Lung (tissue), 12 donors: ENCODE measurements around the gene RPRD2. TPM values are rescaled to one million over a fixed set of nuclear protein-coding genes. Genes with fewer than 3 reads are reported as not detected.

ENCODE experiments used
- ATAC-seq: fragments of 200-7000 bp; cut with Tn5 transposase; one replicate; pipeline ENCODE4 v1.9.1; 2020; ENCODE audit warnings: moderate number of reproducible peaks; ENCODE audit not compliant: insufficient read depth, low FRiP score
- DNase-seq, 3 donors: peaks; one replicate each; pipeline ENCODE4 v3.0.0-alpha.2; 2013 to 2017
- H3K27ac ChIP-seq, 2 donors: one replicate each; pipeline ENCODE4 v1.5.1; 2013; ENCODE audit warnings: mild to moderate bottlenecking in 2 of 2, moderate library complexity in 2 of 2, control low read depth in 1 of 2, inconsistent platforms in 1 of 2, low read depth in 1 of 2, low read length in 1 of 2
- H3K27me3 ChIP-seq, 3 donors: one replicate each; pipeline ENCODE4 v1.5.1; 2013; ENCODE audit warnings: low read length in 2 of 3; ENCODE audit not compliant: control insufficient read depth in 3 of 3, insufficient read depth in 3 of 3
- H3K36me3 ChIP-seq, 4 donors: one replicate each; pipeline ENCODE4 v1.5.1; 2013; ENCODE audit warnings: low read length in 4 of 4, mild to moderate bottlenecking in 1 of 4, moderate library complexity in 1 of 4; ENCODE audit not compliant: control insufficient read depth in 4 of 4, insufficient read depth in 4 of 4
- H3K4me1 ChIP-seq, 5 donors: one replicate each; pipeline ENCODE4 v1.5.1; 2013; ENCODE audit warnings: low read length in 5 of 5, mild to moderate bottlenecking in 2 of 5, moderate library complexity in 1 of 5; ENCODE audit not compliant: control insufficient read depth in 5 of 5, insufficient read depth in 5 of 5
- H3K4me3 ChIP-seq: one replicate; pipeline ENCODE4 v1.5.1; 2013; ENCODE audit warnings: mild to moderate bottlenecking, control low read depth, moderate library complexity
- H3K9ac ChIP-seq, 2 donors: one replicate each; pipeline ENCODE4 v1.5.1; 2013; ENCODE audit warnings: low read length in 2 of 2, control low read depth in 1 of 2; ENCODE audit not compliant: insufficient read depth in 1 of 2
- H3K9me3 ChIP-seq, 4 donors: one replicate each; pipeline ENCODE4 v1.5.1; 2013; ENCODE audit warnings: low read length in 3 of 4, mild to moderate bottlenecking in 1 of 4, moderate library complexity in 1 of 4; ENCODE audit not compliant: control insufficient read depth in 4 of 4, insufficient read depth in 3 of 4
- CTCF ChIP-seq: IDR thresholded peaks from 2 replicates; pipeline ENCODE4 v1.5.1; 2012; ENCODE audit warnings: mild to moderate bottlenecking; ENCODE audit errors: control extremely low read depth, extremely low read depth
- WGBS, 2 donors: extraction: QIAGEN DNeasy Blood & Tissue Kit; methylation state at CpG; one replicate each; pipeline ENCODE4 v1.1.7; 2013; 5-methylcytosine and 5-hydroxymethylcytosine counted together
- polyA plus RNA-seq, 2 donors: library from polyadenylated mRNA; stranded (reverse); fragments of 200-250 nt; gene quantifications; one replicate each; pipeline ENCODE4 v1.2.1, GENCODE V29; 2013
- total RNA-seq, 2 donors: library from RNA; depleted of rRNA in 1 of 2; stranded (reverse); fragments of >200 nt in 1 of 2; gene quantifications; one replicate each; pipeline ENCODE4 v1.2.1, GENCODE V29; 2014 to 2021
- donor health status: control.
- donor health status: control.
- donor health status: Bipolar disorder and iron deficiency.
- donor health status: healthy.
- donor health status: DM: yes; HTN: yes; CAD: no.

The RPRD2 gene
- total and polyA plus RNA-seq, 4 donors = 7.1 to 27.8 (median 14.7) TPM

- no peaks in the 10 kb centered on the region for H3K36me3 ChIP-seq
- ATAC-seq = no peak
- no peak overlapping the region for H3K9ac ChIP-seq
- H3K27me3 ChIP-seq = no peaks in the 10 kb centered on the region
- TF ChIP-seq CTCF = no peak
- H3K4me3 ChIP-seq = no peak overlapping the region
- no peak overlapping the region for H3K27ac ChIP-seq
- WGBS, 2 donors = 60 to 74% methylated on average over 2 of the region's 2 CpGs
- peaks cover 0 to 8% (median 3%) of the 10 kb centered on the region in 5 donors for H3K4me1 ChIP-seq
- H3K9me3 ChIP-seq = no peaks in the 10 kb centered on the region
- DNase-seq = no peak
These were observed 116.0 kb downstream of the RPRD2 start for GRCh38 chr1:150479927-150480352.

GRCh38 chr1:150484431-150484830 lies 120.5 kb downstream of the RPRD2 start:
- DNase-seq = no peak
- peaks cover 0 to 2% (median 0%) of the 10 kb centered on the region in 4 donors for H3K36me3 ChIP-seq
- ATAC-seq = no peak
- TF ChIP-seq CTCF = no peak
- WGBS, 2 donors = 85 to 89% methylated on average over 5 of the region's 5 CpGs
- no peak overlapping the region for H3K9ac ChIP-seq
- H3K27ac ChIP-seq = no peak overlapping the region
- no peak overlapping the region for H3K4me3 ChIP-seq
- H3K4me1 ChIP-seq = peaks cover 0 to 8% (median 5%) of the 10 kb centered on the region in 5 donors
- H3K27me3 ChIP-seq = no peaks in the 10 kb centered on the region
- H3K9me3 ChIP-seq = no peaks in the 10 kb centered on the region

GRCh38 chr1:150484861-150485260 lies 120.9 kb downstream of the RPRD2 start:
- Histone ChIP-seq H3K27me3 (no peaks in the 10 kb centered on the region), H3K4me3 (no peak overlapping the region), H3K4me1 (peaks cover 0 to 8% (median 5%) of the 10 kb centered on the region in 5 donors), H3K27ac (no peak overlapping the region), H3K36me3 (peaks cover 0 to 2% (median 0%) of the 10 kb centered on the region in 4 donors), H3K9me3 (no peaks in the 10 kb centered on the region), H3K9ac (no peak overlapping the region)
- ATAC-seq = no peak
- 26 to 39% methylated on average over 2 of the region's 2 CpGs for WGBS, 2 donors
- no peak for TF ChIP-seq CTCF
- DNase-seq = no peak
